MM.1S (cell line): ENCODE results near the gene YAE1.

Source experiments
- EZH2 ChIP-seq: fragments of 300-600 bp; sonication (generic); optimal IDR thresholded peaks from 2 replicates; pipeline ENCODE3; 2017; ENCODE audit warnings: low read depth, mild to moderate bottlenecking, antibody characterized with exemption, low read length, mixed read lengths
- EZH2phosphoT487 ChIP-seq: fragments of 300-600 bp; sonication (generic); IDR thresholded peaks from 2 replicates; pipeline ENCODE4 v1.6.1; 2018; ENCODE audit warnings: antibody characterized with exemption, low read length
- TF ChIP-seq, protein P1 (sequence below): fragments of 300-600 bp; sonication (generic); IDR thresholded peaks from 2 replicates; pipeline ENCODE4 v1.5.1; 2016; ENCODE audit warnings: antibody characterized with exemption, low read length, mixed read lengths

DNA sequence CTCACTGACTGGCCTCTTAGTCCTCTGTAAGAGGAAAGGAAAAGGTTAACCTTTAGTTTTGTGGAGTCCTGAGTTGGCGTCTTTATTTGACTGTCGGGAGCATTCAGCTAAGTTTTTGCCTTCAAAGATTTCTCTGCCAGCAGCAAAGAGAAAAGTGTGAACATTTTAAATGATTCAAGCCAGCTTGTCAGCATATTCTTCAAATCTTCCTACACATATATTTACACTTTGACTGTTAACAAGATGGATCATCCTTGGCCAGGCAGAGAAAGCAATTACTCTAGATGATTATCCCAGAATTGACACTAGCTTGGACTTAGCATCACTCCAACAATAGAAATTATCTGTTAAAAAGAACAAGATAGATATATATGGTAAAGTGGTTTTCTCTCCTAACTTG is 15.8 kb upstream of the YAE1 start:
- TF ChIP-seq, protein P1, sequence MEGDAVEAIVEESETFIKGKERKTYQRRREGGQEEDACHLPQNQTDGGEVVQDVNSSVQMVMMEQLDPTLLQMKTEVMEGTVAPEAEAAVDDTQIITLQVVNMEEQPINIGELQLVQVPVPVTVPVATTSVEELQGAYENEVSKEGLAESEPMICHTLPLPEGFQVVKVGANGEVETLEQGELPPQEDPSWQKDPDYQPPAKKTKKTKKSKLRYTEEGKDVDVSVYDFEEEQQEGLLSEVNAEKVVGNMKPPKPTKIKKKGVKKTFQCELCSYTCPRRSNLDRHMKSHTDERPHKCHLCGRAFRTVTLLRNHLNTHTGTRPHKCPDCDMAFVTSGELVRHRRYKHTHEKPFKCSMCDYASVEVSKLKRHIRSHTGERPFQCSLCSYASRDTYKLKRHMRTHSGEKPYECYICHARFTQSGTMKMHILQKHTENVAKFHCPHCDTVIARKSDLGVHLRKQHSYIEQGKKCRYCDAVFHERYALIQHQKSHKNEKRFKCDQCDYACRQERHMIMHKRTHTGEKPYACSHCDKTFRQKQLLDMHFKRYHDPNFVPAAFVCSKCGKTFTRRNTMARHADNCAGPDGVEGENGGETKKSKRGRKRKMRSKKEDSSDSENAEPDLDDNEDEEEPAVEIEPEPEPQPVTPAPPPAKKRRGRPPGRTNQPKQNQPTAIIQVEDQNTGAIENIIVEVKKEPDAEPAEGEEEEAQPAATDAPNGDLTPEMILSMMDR = no peak
- TF ChIP-seq EZH2 = no peak
- no peak for TF ChIP-seq EZH2phosphoT487
